Measurements from ENCODE around the gene ARPC4.

ARPC4 gene

DNA sequence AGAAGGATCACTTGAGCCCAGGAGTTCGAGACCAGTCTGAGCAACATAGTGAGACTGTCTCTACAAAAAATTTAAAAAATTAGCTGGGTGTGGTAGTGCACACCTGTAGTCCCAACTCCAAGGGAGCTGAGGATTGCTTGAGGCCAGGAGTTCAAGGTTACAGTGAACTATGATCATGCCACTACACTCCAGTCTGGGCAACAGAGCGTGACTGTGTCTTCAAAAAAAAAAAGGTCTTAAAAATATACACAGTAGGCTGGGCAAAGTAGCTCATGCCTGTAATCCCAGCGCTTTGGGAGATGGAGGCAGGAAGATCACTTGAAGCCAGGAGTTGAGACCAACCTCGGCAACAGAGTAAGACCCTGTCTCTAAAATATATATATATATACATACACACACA is 12.0 kb upstream of the ARPC4 start:
- no peaks in the 10 kb centered on the region for H3K9me3 ChIP-seq (ENCODE audit: control insufficient read depth, low read length)
- no peak overlapping the region for H3K27ac ChIP-seq (ENCODE audit: insufficient read depth, low read length, poor library complexity, severe bottlenecking)
- no peak overlapping the region for H3K4me3 ChIP-seq (ENCODE audit: insufficient read depth, low read depth, low read length, poor library complexity, severe bottlenecking)
- peaks cover 25% of the 10 kb centered on the region for H3K36me3 ChIP-seq (ENCODE audit: control insufficient read depth, insufficient read depth, low read length)
- no peaks in the 10 kb centered on the region for H3K27me3 ChIP-seq (replicated peaks; ENCODE audit: control insufficient read depth, insufficient read depth, low read length, poor library complexity, severe bottlenecking)
- peaks cover 25% of the 10 kb centered on the region for H3K4me1 ChIP-seq (ENCODE audit: control insufficient read depth, insufficient read depth, low read length, poor library complexity, severe bottlenecking)
- DNase-seq = no peak

DNA sequence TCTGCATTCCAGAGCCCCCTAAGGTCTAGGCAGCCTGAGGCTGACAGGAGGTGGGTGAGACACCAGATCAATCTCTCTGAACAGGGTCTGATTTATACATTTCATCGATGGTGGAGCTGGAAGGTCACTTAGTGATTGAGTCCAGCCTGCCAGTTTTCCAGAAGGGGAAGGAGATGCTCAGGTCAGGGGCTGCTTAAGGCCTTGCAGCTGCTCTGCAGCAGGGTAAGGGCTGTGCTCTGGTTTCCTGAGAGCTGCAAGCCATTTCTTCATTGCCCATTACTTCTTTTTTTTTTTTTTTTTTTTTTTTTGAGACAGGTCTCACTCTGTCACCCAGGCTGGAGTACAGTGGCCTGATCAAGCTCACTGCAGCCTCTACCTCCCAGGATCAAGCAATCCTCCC is 11.3 kb upstream of the ARPC4 start:
- peaks cover 31% of the 10 kb centered on the region for H3K36me3 ChIP-seq (ENCODE audit: control insufficient read depth, insufficient read depth, low read length)
- peaks cover 25% of the 10 kb centered on the region for H3K4me1 ChIP-seq (ENCODE audit: control insufficient read depth, insufficient read depth, low read length, poor library complexity, severe bottlenecking)
- DNase-seq = no peak
- H3K27ac ChIP-seq (ENCODE audit: insufficient read depth, low read length, poor library complexity, severe bottlenecking) = no peak overlapping the region
- no peak overlapping the region for H3K4me3 ChIP-seq (ENCODE audit: insufficient read depth, low read depth, low read length, poor library complexity, severe bottlenecking)
- no peaks in the 10 kb centered on the region for H3K27me3 ChIP-seq (replicated peaks; ENCODE audit: control insufficient read depth, insufficient read depth, low read length, poor library complexity, severe bottlenecking)
- H3K9me3 ChIP-seq (ENCODE audit: control insufficient read depth, low read length) = no peaks in the 10 kb centered on the region

DNA sequence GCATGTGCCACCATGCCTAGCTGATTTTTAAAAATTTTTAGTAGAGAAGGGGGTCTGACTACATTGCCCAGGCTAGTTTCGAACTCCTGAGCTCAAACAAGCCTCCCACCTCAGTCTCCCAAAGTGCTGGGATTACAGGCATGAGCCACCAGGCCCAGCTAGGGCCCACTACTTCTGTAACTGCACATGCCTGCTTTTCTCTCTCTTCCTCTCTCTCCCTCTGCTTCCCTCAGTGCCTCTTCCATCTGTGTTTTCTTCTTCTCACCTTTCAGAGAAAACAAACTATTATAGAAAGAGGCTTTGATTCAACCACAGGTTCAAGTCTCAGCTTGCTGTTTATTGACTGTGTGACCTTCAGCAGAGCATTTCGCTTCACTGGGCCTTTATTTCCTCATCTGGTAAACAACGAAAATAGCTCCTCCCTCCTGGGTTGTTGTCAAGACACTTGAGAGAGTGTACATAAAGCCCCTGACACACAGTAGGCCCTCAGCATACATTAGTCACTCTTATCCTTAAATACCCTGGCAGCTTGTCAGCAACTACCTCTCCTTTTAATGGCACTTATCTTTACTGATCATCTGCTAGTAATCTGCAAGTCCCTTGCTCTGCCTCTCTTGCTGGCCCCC is 10.8 kb upstream of the ARPC4 start:
- H3K36me3 ChIP-seq (ENCODE audit: control insufficient read depth, insufficient read depth, low read length) = peaks cover 35% of the 10 kb centered on the region
- no peaks in the 10 kb centered on the region for H3K9me3 ChIP-seq (ENCODE audit: control insufficient read depth, low read length)
- no peak overlapping the region for H3K27ac ChIP-seq (ENCODE audit: insufficient read depth, low read length, poor library complexity, severe bottlenecking)
- no peak overlapping the region for H3K4me3 ChIP-seq (ENCODE audit: insufficient read depth, low read depth, low read length, poor library complexity, severe bottlenecking)
- H3K4me1 ChIP-seq (ENCODE audit: control insufficient read depth, insufficient read depth, low read length, poor library complexity, severe bottlenecking) = peaks cover 25% of the 10 kb centered on the region
- no peak for DNase-seq
- no peaks in the 10 kb centered on the region for H3K27me3 ChIP-seq (replicated peaks; ENCODE audit: control insufficient read depth, insufficient read depth, low read length, poor library complexity, severe bottlenecking)

DNA sequence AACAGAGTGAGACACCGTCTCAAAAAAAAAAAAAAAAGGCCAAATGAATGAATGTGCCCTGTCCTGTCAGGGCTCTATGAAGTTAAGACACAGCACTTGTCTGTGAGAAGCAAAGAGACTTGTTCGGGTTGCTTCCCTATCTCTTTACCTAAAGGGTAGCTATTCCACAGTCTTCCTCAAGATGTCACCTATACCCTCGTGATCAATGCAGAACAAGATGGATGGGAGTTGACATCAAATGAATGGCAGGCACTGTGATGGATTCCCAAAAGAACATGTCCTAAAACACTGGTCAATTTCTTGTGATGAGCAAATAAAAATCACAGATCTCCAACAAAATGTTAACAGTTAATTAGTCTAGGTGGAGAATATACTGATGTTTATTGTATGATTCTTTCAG is 10.1 kb upstream of the ARPC4 start:
- no peaks in the 10 kb centered on the region for H3K9me3 ChIP-seq (ENCODE audit: control insufficient read depth, low read length)
- H3K27me3 ChIP-seq (replicated peaks; ENCODE audit: control insufficient read depth, insufficient read depth, low read length, poor library complexity, severe bottlenecking) = no peaks in the 10 kb centered on the region
- H3K4me1 ChIP-seq (ENCODE audit: control insufficient read depth, insufficient read depth, low read length, poor library complexity, severe bottlenecking) = peaks cover 25% of the 10 kb centered on the region
- H3K27ac ChIP-seq (ENCODE audit: insufficient read depth, low read length, poor library complexity, severe bottlenecking) = no peak overlapping the region
- H3K4me3 ChIP-seq (ENCODE audit: insufficient read depth, low read depth, low read length, poor library complexity, severe bottlenecking) = no peak overlapping the region
- DNase-seq = no peak
- peaks cover 35% of the 10 kb centered on the region for H3K36me3 ChIP-seq (ENCODE audit: control insufficient read depth, insufficient read depth, low read length)

DNA sequence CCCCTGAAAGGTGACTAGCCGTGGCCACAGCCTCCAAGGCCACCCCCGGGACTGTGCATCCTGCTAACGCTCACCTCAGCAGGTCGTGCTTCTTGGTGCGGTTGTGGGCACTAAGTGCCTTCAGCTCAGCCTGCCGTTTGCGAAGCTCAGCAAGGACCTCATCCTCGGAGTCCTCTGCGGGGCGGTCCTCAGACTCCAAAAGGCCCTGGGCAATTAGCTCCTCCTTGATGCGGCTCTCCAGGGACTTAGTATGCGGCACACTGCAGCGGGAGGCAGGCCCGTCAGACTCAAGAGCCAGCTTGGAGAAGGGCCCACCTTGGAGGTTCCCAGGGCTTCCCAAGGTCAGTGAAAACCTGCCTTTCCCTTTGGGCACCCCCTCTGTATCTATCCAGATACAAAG is 8.9 kb upstream of the ARPC4 start:
- no peaks in the 10 kb centered on the region for H3K27me3 ChIP-seq (replicated peaks; ENCODE audit: control insufficient read depth, insufficient read depth, low read length, poor library complexity, severe bottlenecking)
- DNase-seq = no peak
- H3K4me3 ChIP-seq (ENCODE audit: insufficient read depth, low read depth, low read length, poor library complexity, severe bottlenecking) = no peak overlapping the region
- H3K36me3 ChIP-seq (ENCODE audit: control insufficient read depth, insufficient read depth, low read length) = peaks cover 36% of the 10 kb centered on the region
- H3K27ac ChIP-seq (ENCODE audit: insufficient read depth, low read length, poor library complexity, severe bottlenecking) = no peak overlapping the region
- H3K9me3 ChIP-seq (ENCODE audit: control insufficient read depth, low read length) = no peaks in the 10 kb centered on the region
- peaks cover 24% of the 10 kb centered on the region for H3K4me1 ChIP-seq (ENCODE audit: control insufficient read depth, insufficient read depth, low read length, poor library complexity, severe bottlenecking)

DNA sequence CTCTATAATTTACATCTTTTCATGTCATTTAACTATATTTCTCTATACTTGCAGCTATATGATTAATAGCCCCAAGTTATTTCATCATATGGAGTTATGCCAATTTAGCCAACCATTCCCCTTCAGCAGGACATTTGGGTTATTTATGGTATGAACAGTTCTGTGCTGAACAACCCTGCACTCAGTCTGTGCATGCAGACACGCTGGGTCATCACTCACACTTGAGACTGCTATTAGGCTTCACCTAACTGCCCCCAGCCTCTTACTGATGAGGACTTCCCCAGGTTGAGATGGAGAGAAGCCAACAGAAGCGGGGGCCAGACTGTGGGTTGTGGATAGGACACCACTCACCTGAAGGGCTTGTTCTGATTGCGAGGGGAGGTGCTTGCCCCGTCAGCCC is 7.9 kb upstream of the ARPC4 start:
- DNase-seq = no peak
- Histone ChIP-seq H3K36me3 (ENCODE audit: control insufficient read depth, insufficient read depth, low read length) (peaks cover 45% of the 10 kb centered on the region), H3K27me3 (replicated peaks; ENCODE audit: control insufficient read depth, insufficient read depth, low read length, poor library complexity, severe bottlenecking) (no peaks in the 10 kb centered on the region), H3K9me3 (ENCODE audit: control insufficient read depth, low read length) (no peaks in the 10 kb centered on the region), H3K4me1 (ENCODE audit: control insufficient read depth, insufficient read depth, low read length, poor library complexity, severe bottlenecking) (peaks cover 14% of the 10 kb centered on the region), H3K4me3 (ENCODE audit: insufficient read depth, low read depth, low read length, poor library complexity, severe bottlenecking) (no peak overlapping the region), H3K27ac (ENCODE audit: insufficient read depth, low read length, poor library complexity, severe bottlenecking) (no peak overlapping the region)

DNA sequence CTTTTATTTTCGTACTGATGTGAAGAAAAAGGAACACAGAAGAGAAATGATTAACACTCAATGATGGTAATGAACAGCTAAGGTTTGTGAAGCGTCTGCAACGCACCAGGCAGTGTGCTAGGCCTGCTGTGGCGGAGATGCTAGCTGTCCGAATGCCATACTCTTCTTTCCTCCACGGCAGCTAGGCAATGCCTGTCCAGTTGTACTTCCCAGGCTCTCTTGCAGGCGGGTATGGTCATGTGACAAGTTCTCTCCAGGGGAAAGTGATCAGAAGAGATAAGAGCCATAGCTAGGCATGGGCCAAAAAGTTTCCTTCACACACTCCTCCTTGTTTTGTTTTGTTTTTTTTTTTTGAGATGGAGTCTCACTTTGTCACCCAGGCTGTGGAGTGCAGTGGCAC is 7.3 kb upstream of the ARPC4 start:
- H3K27ac ChIP-seq (ENCODE audit: insufficient read depth, low read length, poor library complexity, severe bottlenecking) = no peak overlapping the region
- H3K4me3 ChIP-seq (ENCODE audit: insufficient read depth, low read depth, low read length, poor library complexity, severe bottlenecking) = no peak overlapping the region
- H3K9me3 ChIP-seq (ENCODE audit: control insufficient read depth, low read length) = no peaks in the 10 kb centered on the region

DNA sequence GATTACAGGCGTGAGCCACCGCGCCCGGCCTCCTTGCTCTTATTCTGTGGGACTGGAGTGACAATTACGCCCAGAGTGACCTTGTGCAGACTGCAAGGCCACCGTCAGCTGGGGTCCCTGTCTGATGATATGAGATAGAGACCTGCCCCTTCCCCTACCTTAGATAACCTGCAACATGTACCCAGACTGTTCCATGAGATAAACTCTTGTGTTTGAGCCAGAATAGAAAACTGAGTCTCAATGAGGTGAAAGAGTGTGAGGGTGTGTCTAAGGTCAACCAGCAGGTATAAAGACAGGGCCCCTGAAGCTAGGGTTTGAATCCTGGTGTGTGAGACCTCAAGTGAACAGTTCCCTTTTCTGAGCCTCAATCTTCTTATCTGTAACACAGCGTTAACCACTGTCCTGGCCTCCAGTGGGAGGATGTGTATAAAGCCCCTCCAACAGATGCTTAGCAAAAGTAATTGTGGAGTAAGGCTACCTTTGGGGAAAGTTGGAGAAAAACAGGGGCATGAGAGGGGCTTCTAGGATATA is 6.6 kb upstream of the ARPC4 start:
- no peaks in the 10 kb centered on the region for H3K27me3 ChIP-seq (replicated peaks; ENCODE audit: control insufficient read depth, insufficient read depth, low read length, poor library complexity, severe bottlenecking)
- peaks cover 6% of the 10 kb centered on the region for H3K4me1 ChIP-seq (ENCODE audit: control insufficient read depth, insufficient read depth, low read length, poor library complexity, severe bottlenecking)
- H3K9me3 ChIP-seq (ENCODE audit: control insufficient read depth, low read length) = no peaks in the 10 kb centered on the region
- H3K27ac ChIP-seq (ENCODE audit: insufficient read depth, low read length, poor library complexity, severe bottlenecking) = no peak overlapping the region
- DNase-seq = no peak
- H3K36me3 ChIP-seq (ENCODE audit: control insufficient read depth, insufficient read depth, low read length) = peaks cover 45% of the 10 kb centered on the region
- no peak overlapping the region for H3K4me3 ChIP-seq (ENCODE audit: insufficient read depth, low read depth, low read length, poor library complexity, severe bottlenecking)

More for the DNA sequence above, 7.3 kb upstream of the ARPC4 start:
- no peaks in the 10 kb centered on the region for H3K27me3 ChIP-seq (replicated peaks; ENCODE audit: control insufficient read depth, insufficient read depth, low read length, poor library complexity, severe bottlenecking)
- peaks cover 7% of the 10 kb centered on the region for H3K4me1 ChIP-seq (ENCODE audit: control insufficient read depth, insufficient read depth, low read length, poor library complexity, severe bottlenecking)
- no peak for DNase-seq
- H3K36me3 ChIP-seq (ENCODE audit: control insufficient read depth, insufficient read depth, low read length) = peaks cover 45% of the 10 kb centered on the region

DNA sequence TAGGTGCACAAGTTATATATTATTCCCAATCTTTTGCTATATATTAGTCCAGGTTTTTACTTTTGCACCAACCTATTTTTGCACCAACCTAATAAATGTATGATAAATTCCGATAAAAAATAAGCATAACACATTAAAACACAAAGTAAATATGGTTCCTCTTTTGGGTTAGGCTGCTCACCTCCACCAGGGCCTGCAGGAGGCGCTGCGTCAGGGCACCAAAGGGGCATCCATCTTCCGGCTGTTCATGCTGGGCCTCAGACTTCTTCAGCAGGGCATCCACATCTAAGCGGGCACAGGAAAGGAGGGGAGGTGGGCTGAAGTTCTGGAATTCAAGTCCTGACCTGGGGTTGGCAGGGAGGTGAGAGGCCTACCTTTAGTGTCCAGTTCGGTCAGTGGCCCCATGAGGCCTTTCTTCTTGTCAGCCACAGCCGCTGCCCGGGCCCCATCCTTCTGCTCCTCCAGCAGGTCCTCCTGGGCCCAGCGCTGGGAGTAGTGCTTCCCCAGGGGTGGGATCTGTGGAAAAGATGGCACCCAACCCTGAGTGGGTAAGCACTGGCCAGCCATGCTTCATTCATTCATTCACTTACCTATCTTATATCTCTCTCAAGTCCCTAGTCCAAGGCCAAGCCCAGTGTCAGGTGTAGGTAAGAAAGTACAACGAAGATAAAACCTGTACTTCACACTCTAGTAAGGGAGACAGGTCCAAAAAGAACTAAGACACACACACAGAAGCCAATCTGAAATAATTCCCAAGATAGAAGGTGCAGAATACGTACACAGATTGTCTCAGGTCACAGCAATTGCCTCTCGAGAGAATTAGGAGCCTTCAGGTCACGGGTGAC is 5.8 kb upstream of the ARPC4 start:
- peaks cover 38% of the 10 kb centered on the region for H3K36me3 ChIP-seq (ENCODE audit: control insufficient read depth, insufficient read depth, low read length)
- H3K4me1 ChIP-seq (ENCODE audit: control insufficient read depth, insufficient read depth, low read length, poor library complexity, severe bottlenecking) = peaks cover 11% of the 10 kb centered on the region
- no peak overlapping the region for H3K27ac ChIP-seq (ENCODE audit: insufficient read depth, low read length, poor library complexity, severe bottlenecking)
- no peaks in the 10 kb centered on the region for H3K27me3 ChIP-seq (replicated peaks; ENCODE audit: control insufficient read depth, insufficient read depth, low read length, poor library complexity, severe bottlenecking)
- no peak for DNase-seq
- no peak overlapping the region for H3K4me3 ChIP-seq (ENCODE audit: insufficient read depth, low read depth, low read length, poor library complexity, severe bottlenecking)
- no peaks in the 10 kb centered on the region for H3K9me3 ChIP-seq (ENCODE audit: control insufficient read depth, low read length)

DNA sequence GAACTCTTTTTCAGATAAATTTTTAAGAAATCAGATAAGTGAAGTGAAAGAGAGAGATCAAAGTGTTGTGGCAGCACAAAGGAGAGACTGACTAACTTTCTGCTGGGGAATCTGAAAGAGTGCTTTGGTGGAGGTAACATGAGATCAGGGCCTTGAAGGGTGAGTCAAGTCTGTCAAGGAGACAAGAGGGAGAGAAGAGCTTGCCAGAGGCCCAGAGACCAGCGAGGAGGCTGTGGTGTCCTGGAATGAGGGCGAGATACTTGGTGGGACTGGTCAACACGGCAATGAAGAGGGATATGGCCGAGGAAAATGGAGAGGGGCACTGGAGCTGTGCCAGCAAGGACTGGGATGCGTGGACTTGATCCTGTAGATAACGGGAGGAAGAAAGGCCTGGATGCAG is 5.2 kb upstream of the ARPC4 start:
- Histone ChIP-seq H3K27ac (ENCODE audit: insufficient read depth, low read length, poor library complexity, severe bottlenecking) (no peak overlapping the region), H3K4me3 (ENCODE audit: insufficient read depth, low read depth, low read length, poor library complexity, severe bottlenecking) (no peak overlapping the region), H3K4me1 (ENCODE audit: control insufficient read depth, insufficient read depth, low read length, poor library complexity, severe bottlenecking) (peaks cover 15% of the 10 kb centered on the region), H3K9me3 (ENCODE audit: control insufficient read depth, low read length) (no peaks in the 10 kb centered on the region), H3K27me3 (replicated peaks; ENCODE audit: control insufficient read depth, insufficient read depth, low read length, poor library complexity, severe bottlenecking) (no peaks in the 10 kb centered on the region), H3K36me3 (ENCODE audit: control insufficient read depth, insufficient read depth, low read length) (peaks cover 36% of the 10 kb centered on the region)
- no peak for DNase-seq

All from effector memory CD4-positive, alpha-beta T cell (primary cell).